WTC11 (cell line): ENCODE results near the gene HNRNPM. TPM values are rescaled to one million over a fixed set of nuclear protein-coding genes. Genes with fewer than 3 reads are reported as not detected.
A peak's percentile ranks its signal among the peaks of the same experiment; 100 is the strongest.

Experiments used
- ATAC-seq: fragments of 200-7000 bp; cut with Tn5 transposase; 2 replicates; pipeline ENCODE4 v1.10.0; 2021; ENCODE audit warnings: mild to moderate bottlenecking, moderate library complexity
- CTCF ChIA-PET: fragments of 300-600 bp; sonication (Branson Sonifier 250); formaldehyde crosslinking; loops from one replicate; lab custom pipeline; 2021; ENCODE audit warnings: antibody characterized with exemption; lab: Charles Lee
- POLR2A ChIA-PET: fragments of 350-600 bp; sonication (Branson Sonifier 250); formaldehyde crosslinking; loops from one replicate; lab custom pipeline; 2021; ENCODE audit warnings: antibody characterized with exemption; lab: Charles Lee
- DNase-seq: peaks from one replicate; pipeline ENCODE4 v3.0.0; 2021; ENCODE audit warnings: low spot score
- H3K27ac Mint-ChIP-seq: 2 replicates; pipeline ENCODE4 v1.8.0; 2021; ENCODE audit warnings: mixed read lengths
- H3K27me3 Mint-ChIP-seq: 2 replicates; pipeline ENCODE4 v1.8.0; 2021; ENCODE audit warnings: low read depth, mild to moderate bottlenecking, moderate library complexity, mixed read lengths
- H3K36me3 Mint-ChIP-seq: 2 replicates; pipeline ENCODE4 v1.8.0; 2021; ENCODE audit warnings: mixed read lengths
- H3K4me1 Mint-ChIP-seq: 2 replicates; pipeline ENCODE4 v1.8.0; 2022; ENCODE audit warnings: mixed read lengths
- H3K4me3 Mint-ChIP-seq: 2 replicates; pipeline ENCODE4 v1.8.0; 2021; ENCODE audit warnings: mild to moderate bottlenecking, moderate library complexity, mixed read lengths
- H3K9me3 Mint-ChIP-seq: 2 replicates; pipeline ENCODE4 v1.8.0; 2021; ENCODE audit warnings: mixed read lengths
- ATF6 ChIP-seq: sonication (generic); formaldehyde crosslinking; IDR thresholded peaks from 2 replicates; pipeline ENCODE4 v1.8.1; 2023; ENCODE audit warnings: mild to moderate bottlenecking, missing genetic modification reagents
- CDX4 ChIP-seq: fragments of 250-450 bp; sonication (Bioruptor Pico); IDR thresholded peaks from 2 replicates; pipeline ENCODE4 v1.9.0; 2021; ENCODE audit warnings: moderate library complexity, mild to moderate bottlenecking, inconsistent platforms, borderline replicate concordance
- FOXP1 ChIP-seq: sonication (generic); formaldehyde crosslinking; IDR thresholded peaks from 2 replicates; pipeline ENCODE4 v1.8.0; 2022; ENCODE audit warnings: missing genetic modification reagents, mild to moderate bottlenecking, moderate library complexity, borderline replicate concordance
- GTF2I ChIP-seq: fragments of 250-450 bp; sonication (Bioruptor Pico); conservative IDR thresholded peaks from 2 replicates; pipeline ENCODE4 v1.4.0; 2021; ENCODE audit warnings: mild to moderate bottlenecking
- HMGXB4 ChIP-seq: sonication (generic); formaldehyde crosslinking; IDR thresholded peaks from 2 replicates; pipeline ENCODE4 v1.8.1; 2023; ENCODE audit warnings: mild to moderate bottlenecking, moderate library complexity, missing genetic modification reagents
- KAT7 ChIP-seq: sonication (generic); formaldehyde crosslinking; IDR thresholded peaks from 2 replicates; pipeline ENCODE4 v1.8.1; 2023; ENCODE audit warnings: missing genetic modification reagents, mild to moderate bottlenecking, borderline replicate concordance
- MXD4 ChIP-seq: fragments of 250-450 bp; sonication (Bioruptor Pico); IDR thresholded peaks from 2 replicates; pipeline ENCODE4 v1.8.0; 2021; ENCODE audit warnings: mild to moderate bottlenecking, moderate library complexity, borderline replicate concordance
- NFYB ChIP-seq: sonication (generic); formaldehyde crosslinking; conservative IDR thresholded peaks from 2 replicates; pipeline ENCODE4 v1.8.0; 2022; ENCODE audit warnings: low read depth, missing genetic modification reagents
- OVOL2 ChIP-seq: fragments of 250-450 bp; sonication (Bioruptor Pico); IDR thresholded peaks from 2 replicates; pipeline ENCODE4 v1.9.0; 2021; ENCODE audit warnings: mild to moderate bottlenecking, borderline replicate concordance
- PREB ChIP-seq: sonication (generic); formaldehyde crosslinking; IDR thresholded peaks from 2 replicates; pipeline ENCODE4 v1.8.1; 2022; ENCODE audit warnings: mild to moderate bottlenecking, missing genetic modification reagents, moderate library complexity, borderline replicate concordance
- SMAD4 ChIP-seq: sonication (generic); formaldehyde crosslinking; IDR thresholded peaks from 2 replicates; pipeline ENCODE4 v1.8.0; 2022; ENCODE audit warnings: mild to moderate bottlenecking, missing genetic modification reagents
- USF2 ChIP-seq: sonication (generic); formaldehyde crosslinking; IDR thresholded peaks from 2 replicates; pipeline ENCODE4 v1.8.1; 2023; ENCODE audit warnings: mild to moderate bottlenecking, missing genetic modification reagents, moderate library complexity
- ZNF121 ChIP-seq: sonication (generic); formaldehyde crosslinking; IDR thresholded peaks from 2 replicates; pipeline ENCODE4 v1.8.0; 2023; ENCODE audit warnings: missing genetic modification reagents
- ZNF671 ChIP-seq: fragments of 250-450 bp; sonication (Bioruptor Pico); IDR thresholded peaks from 2 replicates; pipeline ENCODE4 v1.8.0; 2021; ENCODE audit warnings: mild to moderate bottlenecking
- total RNA-seq: library from RNA; stranded (reverse); gene quantifications from 3 replicates; pipeline ENCODE4 v1.2.3, GENCODE V29; 2021

The HNRNPM gene
- total RNA-seq, 1 experiment from 2014 or later, result 416 TPM

- TF ChIP-seq ZNF671 (CRISPR knock-in tag) (no peak), HMGXB4 (CRISPR knock-in tag) (no peak), CDX4 (CRISPR knock-in tag) (no peak), KAT7 (no peak), FOXP1 (CRISPR knock-in tag) (peak; percentile 60; the same call in 1 of the 2 replicates), ATF6 (CRISPR knock-in tag) (no peak)
Observed at GRCh38 chr19:8526345-8527091, 81.7 kb downstream of the HNRNPM start (continued).

GRCh38 chr19:8528500-8528899 is 83.7 kb downstream of the HNRNPM start:
- Mint-ChIP-seq H3K27me3 (peaks cover 6% of the 10 kb centered on the region), H3K4me1 (peaks cover 19% of the 10 kb centered on the region), H3K4me3 (no peak overlapping the region), H3K36me3 (peaks cover 3% of the 10 kb centered on the region; the same call in 1 of the 2 replicates), H3K27ac (no peak overlapping the region), H3K9me3 (no peaks in the 10 kb centered on the region)
- TF ChIP-seq USF2 (0 out of 2 replicates have a peak, but pooled peaks have one; percentile 29), NFYB (CRISPR knock-in tag) (no peak)
- no peak for ATAC-seq
- no peak for DNase-seq
- ChIA-PET POLR2A (no interaction called here), CTCF (interaction anchor here (0.6 to 1.4 kb wide), 2 partner anchors 51 to 398 kb away, joined by 3 to 4 read pairs; no protein-coding TSS in a partner anchor)

GRCh38 chr19:8529369-8530006 is 84.7 kb downstream of the HNRNPM start:
- Mint-ChIP-seq H3K4me3 (no peak overlapping the region), H3K4me1 (peaks cover 18% of the 10 kb centered on the region), H3K9me3 (no peaks in the 10 kb centered on the region), H3K27me3 (peaks cover 6% of the 10 kb centered on the region), H3K27ac (no peak overlapping the region), H3K36me3 (peaks cover 3% of the 10 kb centered on the region; the same call in 1 of the 2 replicates)
- TF ChIP-seq OVOL2 (CRISPR knock-in tag), result no peak
- TF ChIP-seq SMAD4, result no peak
- no peak for TF ChIP-seq MXD4
- TF ChIP-seq ZNF121, result no peak
- no peak for TF ChIP-seq GTF2I (CRISPR knock-in tag)
- TF ChIP-seq PREB, result no peak
- ChIA-PET POLR2A (no interaction called here), CTCF (interaction anchor here (0.6 kb wide), 1 partner anchor 52 kb away, joined by 4 read pairs; no protein-coding TSS in a partner anchor)
- ATAC-seq (no peak), DNase-seq (no peak)
